Glutamatergic neuron (in vitro differentiated cells): ENCODE results near the gene PIK3R3. TPM values are rescaled to one million over a fixed set of nuclear protein-coding genes. Genes with fewer than 3 reads are reported as not detected.
"Not testable (repeated sequence)": the region's sequence is repeated elsewhere in the genome, so short reads cannot be mapped to it uniquely, and the experiment has no call there.

Experiments
- DNase-seq: peaks from one replicate; pipeline ENCODE4 v3.0.0; 2022
- H3K27ac Mint-ChIP-seq: one replicate; pipeline ENCODE4 v1.8.0; 2020; ENCODE audit warnings: mild to moderate bottlenecking, mixed read lengths, inconsistent platforms; ENCODE audit not compliant: unreplicated experiment
- H3K27me3 Mint-ChIP-seq: one replicate; pipeline ENCODE4 v1.8.0; 2020; ENCODE audit warnings: mild to moderate bottlenecking, moderate library complexity, mixed read lengths, inconsistent platforms; ENCODE audit not compliant: unreplicated experiment
- H3K36me3 Mint-ChIP-seq: one replicate; pipeline ENCODE4 v1.8.0; 2020; ENCODE audit warnings: mild to moderate bottlenecking, mixed read lengths, inconsistent platforms; ENCODE audit not compliant: unreplicated experiment
- H3K4me1 Mint-ChIP-seq: one replicate; pipeline ENCODE4 v1.8.0; 2020; ENCODE audit warnings: mild to moderate bottlenecking, low read depth, mixed read lengths, inconsistent platforms; ENCODE audit not compliant: unreplicated experiment
- H3K4me3 Mint-ChIP-seq: one replicate; pipeline ENCODE4 v1.8.0; 2020; ENCODE audit warnings: mild to moderate bottlenecking, mixed read lengths, inconsistent platforms; ENCODE audit not compliant: unreplicated experiment
- H3K9me3 Mint-ChIP-seq: one replicate; pipeline ENCODE4 v1.8.0; 2020; ENCODE audit warnings: mild to moderate bottlenecking, moderate library complexity, mixed read lengths, inconsistent platforms; ENCODE audit not compliant: unreplicated experiment
- total RNA-seq: library from RNA; stranded (reverse); fragmentation: NEBNext Ultra II Directional; extraction: Animal tissue kit (Norgen Biotek cat#: 25700); gene quantifications from one replicate; pipeline ENCODE4 v1.2.1, GENCODE V29; 2021; ENCODE audit not compliant: unreplicated experiment
- TF ChIP-seq, protein P1 (sequence below): fragments of 200-600 bp; sonication (generic); IDR thresholded peaks from one replicate; pipeline ENCODE4 v1.5.0; 2021; ENCODE audit not compliant: partially characterized antibody, unreplicated experiment

PIK3R3 gene
- total RNA-seq, 1 donor from 2014 or later = 156 TPM

DNA sequence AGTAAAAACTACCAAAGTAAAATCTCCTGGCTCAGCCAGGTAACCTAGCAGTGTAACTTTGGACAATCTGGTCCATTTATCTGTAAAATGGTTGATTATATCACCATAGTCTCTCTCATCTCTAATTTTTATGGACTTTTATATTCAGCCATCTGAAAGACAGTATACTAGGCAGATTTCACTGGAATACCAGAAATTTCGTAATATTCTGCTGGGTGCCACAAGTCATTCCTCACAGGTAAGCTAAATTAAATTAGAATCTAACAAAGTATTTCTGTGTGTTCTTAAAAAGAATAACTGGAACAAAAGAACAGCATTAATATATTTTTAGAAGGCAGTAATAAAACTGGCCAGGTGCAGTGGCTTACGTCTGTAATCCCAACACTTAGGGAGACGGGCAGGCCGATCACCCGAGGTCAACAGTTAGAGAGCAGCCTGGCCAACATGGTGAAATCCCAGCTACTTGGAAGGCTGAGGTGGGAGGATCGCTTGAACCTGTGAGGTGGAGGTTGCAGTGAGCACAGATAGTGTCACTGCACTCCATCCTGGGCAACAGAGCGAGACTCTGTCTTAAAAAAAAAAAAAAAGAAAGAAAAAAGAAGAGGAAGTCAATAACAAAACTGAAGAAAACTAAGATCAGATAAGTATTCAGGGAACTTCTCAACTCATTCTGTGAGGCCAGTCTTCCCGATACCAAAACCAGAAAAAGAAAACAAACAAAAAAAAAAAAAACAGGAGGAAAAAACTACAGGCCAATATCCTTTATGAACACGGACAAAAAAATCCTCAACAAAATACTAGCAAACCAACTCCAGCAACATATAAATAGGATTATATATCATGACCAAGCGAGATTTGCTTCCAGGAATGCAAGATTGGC is 35.9 kb downstream of the PIK3R3 start:
- H3K36me3 Mint-ChIP-seq = peaks cover 7% of the 10 kb centered on the region
- H3K4me3 Mint-ChIP-seq = no peak overlapping the region
- TF ChIP-seq, protein P1, sequence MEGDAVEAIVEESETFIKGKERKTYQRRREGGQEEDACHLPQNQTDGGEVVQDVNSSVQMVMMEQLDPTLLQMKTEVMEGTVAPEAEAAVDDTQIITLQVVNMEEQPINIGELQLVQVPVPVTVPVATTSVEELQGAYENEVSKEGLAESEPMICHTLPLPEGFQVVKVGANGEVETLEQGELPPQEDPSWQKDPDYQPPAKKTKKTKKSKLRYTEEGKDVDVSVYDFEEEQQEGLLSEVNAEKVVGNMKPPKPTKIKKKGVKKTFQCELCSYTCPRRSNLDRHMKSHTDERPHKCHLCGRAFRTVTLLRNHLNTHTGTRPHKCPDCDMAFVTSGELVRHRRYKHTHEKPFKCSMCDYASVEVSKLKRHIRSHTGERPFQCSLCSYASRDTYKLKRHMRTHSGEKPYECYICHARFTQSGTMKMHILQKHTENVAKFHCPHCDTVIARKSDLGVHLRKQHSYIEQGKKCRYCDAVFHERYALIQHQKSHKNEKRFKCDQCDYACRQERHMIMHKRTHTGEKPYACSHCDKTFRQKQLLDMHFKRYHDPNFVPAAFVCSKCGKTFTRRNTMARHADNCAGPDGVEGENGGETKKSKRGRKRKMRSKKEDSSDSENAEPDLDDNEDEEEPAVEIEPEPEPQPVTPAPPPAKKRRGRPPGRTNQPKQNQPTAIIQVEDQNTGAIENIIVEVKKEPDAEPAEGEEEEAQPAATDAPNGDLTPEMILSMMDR = no peak
- peaks cover 4% of the 10 kb centered on the region for H3K4me1 Mint-ChIP-seq
- peaks cover 5% of the 10 kb centered on the region for H3K9me3 Mint-ChIP-seq
- no peaks in the 10 kb centered on the region for H3K27me3 Mint-ChIP-seq
- DNase-seq = no peak
- H3K27ac Mint-ChIP-seq = no peak overlapping the region

DNA sequence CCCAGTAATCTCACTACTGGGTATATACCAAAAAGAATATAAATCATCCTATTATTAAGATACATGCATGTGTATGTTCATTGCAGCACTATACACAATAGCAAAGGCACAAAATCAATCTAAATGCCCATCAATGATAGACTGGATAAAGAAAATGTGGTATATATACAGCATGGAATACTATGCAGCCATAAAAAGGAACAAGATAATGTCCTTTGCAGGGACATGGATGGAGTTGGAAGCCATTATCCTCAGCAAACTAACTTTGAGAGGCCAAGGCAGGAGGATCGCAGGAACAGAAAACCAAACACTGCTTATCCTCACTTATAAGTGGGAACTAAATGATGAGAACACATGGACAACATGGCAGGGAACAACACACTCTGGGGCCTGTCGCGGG is 37.3 kb downstream of the PIK3R3 start:
- not testable (repeated sequence) for DNase-seq, H3K9me3 Mint-ChIP-seq, H3K36me3 Mint-ChIP-seq, H3K4me1 Mint-ChIP-seq, H3K4me3 Mint-ChIP-seq, H3K27ac Mint-ChIP-seq, H3K27me3 Mint-ChIP-seq

DNA sequence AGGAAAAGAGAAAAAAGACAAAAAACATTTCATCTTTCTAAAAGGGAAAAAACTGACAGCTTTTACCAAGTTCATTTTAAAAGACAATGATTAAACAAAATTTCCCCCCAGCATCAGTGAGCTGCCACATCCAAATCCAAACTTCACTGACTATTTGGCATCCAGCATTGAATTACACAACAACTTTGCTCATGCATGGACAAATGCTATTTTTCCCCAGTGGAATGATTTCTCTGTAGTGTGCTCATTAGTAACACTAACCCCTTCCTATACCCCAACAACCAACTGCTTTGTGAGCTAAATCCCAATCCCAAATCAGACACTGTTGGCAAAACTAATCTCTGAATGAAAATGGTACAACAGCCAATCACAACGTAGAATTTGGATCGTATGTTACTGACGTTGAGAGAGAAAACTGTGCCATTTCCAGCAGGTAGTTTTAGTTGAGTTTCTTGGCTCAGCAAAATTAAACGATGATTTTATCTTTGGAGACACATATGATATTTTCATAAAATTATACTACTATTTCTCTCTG is 37.9 kb downstream of the PIK3R3 start:
- H3K9me3 Mint-ChIP-seq = peaks cover 4% of the 10 kb centered on the region
- H3K36me3 Mint-ChIP-seq = peaks cover 5% of the 10 kb centered on the region
- H3K4me1 Mint-ChIP-seq = peaks cover 4% of the 10 kb centered on the region
- no peaks in the 10 kb centered on the region for H3K27me3 Mint-ChIP-seq
- DNase-seq = no peak
- TF ChIP-seq, protein P1 = no peak
- H3K27ac Mint-ChIP-seq = no peak overlapping the region
- H3K4me3 Mint-ChIP-seq = no peak overlapping the region

DNA sequence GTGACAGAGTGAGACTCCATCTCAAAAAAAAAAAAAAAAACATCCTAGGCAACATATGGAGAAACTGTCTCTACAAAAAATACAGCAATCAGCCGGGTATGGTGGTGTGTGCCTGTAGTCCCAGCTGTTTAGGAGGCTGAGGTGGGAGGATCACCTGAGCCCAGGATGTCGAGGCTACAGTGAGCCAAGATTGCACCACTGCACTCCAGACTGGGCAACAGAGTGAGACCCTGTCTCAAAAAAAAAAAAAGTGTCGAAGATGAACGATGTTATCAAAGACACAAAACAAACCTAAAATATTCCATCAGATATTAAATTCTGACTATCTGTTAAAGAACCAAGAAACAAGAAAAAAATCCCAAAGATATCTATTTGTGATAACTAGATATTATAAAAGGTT is 38.6 kb downstream of the PIK3R3 start:
- H3K4me3 Mint-ChIP-seq, H3K4me1 Mint-ChIP-seq, H3K36me3 Mint-ChIP-seq, H3K27me3 Mint-ChIP-seq, H3K27ac Mint-ChIP-seq, DNase-seq, H3K9me3 Mint-ChIP-seq: not testable (repeated sequence)

DNA sequence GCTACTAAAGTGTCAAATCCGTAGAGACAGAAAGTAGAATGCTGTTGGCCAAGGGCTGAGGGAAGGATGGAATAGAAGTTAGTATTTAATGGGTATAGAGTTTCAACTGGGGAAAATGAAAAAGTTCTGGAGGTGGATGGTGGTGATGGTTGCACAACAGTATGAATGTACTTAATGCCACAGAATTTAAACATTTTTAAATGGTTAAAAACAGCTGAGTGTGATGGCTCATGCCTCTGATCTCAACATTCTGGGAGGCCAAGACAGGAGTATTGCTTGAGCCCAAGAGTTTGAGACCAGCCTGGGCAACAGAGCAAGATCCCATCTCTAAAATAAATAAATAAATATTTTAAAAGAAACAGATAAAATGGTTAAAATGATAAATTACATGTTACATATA is 44.5 kb downstream of the PIK3R3 start:
- Mint-ChIP-seq H3K4me1 (peaks cover 2% of the 10 kb centered on the region), H3K27me3 (no peaks in the 10 kb centered on the region), H3K9me3 (no peaks in the 10 kb centered on the region), H3K36me3 (no peaks in the 10 kb centered on the region), H3K27ac (no peak overlapping the region), H3K4me3 (no peak overlapping the region)
- TF ChIP-seq, protein P1 = no peak
- no peak for DNase-seq

DNA sequence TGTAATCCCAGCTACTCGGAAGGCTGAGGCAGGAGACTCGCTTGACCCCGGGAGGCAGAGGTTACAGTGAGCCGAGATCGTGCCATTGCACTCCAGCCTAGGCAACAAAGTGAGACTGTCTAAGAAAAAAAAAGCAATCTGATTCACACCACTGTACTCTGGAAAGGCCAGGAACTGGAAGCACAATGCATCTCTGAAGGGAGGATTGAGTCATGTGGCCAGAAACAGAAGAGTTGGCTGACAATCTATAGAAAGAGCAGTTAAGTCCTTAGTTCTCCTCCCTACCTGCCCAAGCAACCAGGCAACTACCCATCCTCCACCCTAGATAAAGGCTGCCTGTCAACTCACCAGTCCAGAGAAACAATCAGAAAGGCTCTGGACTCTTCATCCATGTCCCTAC is 45.9 kb downstream of the PIK3R3 start:
- no peak overlapping the region for H3K27ac Mint-ChIP-seq
- H3K4me1 Mint-ChIP-seq = peaks cover 2% of the 10 kb centered on the region
- DNase-seq = no peak
- no peak overlapping the region for H3K4me3 Mint-ChIP-seq
- no peaks in the 10 kb centered on the region for H3K36me3 Mint-ChIP-seq
- H3K27me3 Mint-ChIP-seq = no peaks in the 10 kb centered on the region
- TF ChIP-seq, protein P1 = no peak
- no peaks in the 10 kb centered on the region for H3K9me3 Mint-ChIP-seq
